ENCODE measurements around the gene COQ10B. TPM values are rescaled to one million over a fixed set of nuclear protein-coding genes. Genes with fewer than 3 reads are reported as not detected.

COQ10B gene
- total and polyA plus RNA-seq, 4 donors, result 12.0 to 22.1 (median 16.5) TPM

DNA sequence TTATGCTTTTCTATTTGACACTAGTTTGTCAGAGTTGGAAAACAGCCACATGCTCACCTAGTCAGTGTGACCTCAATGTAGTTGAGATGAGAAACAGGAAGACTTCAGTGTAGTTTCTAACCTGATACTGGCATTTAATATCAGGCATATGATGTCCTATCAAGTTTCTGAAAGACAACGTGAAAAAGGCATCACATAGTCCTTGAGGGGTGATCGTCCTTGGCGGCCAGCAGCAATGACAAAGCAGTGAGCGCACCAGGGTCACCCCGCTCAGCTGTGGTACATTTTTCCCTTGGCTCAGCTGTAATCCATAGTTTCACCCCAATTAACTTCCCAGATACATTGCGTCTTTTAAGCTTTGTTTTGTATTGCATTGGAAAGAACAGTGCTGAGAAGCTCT lies 51.2 kb downstream of the COQ10B start (continued):
- TF ChIP-seq TAF1 (conservative IDR thresholded peaks at IDR 0.05) (no peak), GABPA (IDR thresholded peaks at IDR 0.05 in 1 of 2, conservative IDR thresholded peaks at IDR 0.05 in 1 of 2) (no peak), RXRA (IDR thresholded peaks at IDR 0.05) (no peak)
- TF ChIP-seq, protein P1, sequence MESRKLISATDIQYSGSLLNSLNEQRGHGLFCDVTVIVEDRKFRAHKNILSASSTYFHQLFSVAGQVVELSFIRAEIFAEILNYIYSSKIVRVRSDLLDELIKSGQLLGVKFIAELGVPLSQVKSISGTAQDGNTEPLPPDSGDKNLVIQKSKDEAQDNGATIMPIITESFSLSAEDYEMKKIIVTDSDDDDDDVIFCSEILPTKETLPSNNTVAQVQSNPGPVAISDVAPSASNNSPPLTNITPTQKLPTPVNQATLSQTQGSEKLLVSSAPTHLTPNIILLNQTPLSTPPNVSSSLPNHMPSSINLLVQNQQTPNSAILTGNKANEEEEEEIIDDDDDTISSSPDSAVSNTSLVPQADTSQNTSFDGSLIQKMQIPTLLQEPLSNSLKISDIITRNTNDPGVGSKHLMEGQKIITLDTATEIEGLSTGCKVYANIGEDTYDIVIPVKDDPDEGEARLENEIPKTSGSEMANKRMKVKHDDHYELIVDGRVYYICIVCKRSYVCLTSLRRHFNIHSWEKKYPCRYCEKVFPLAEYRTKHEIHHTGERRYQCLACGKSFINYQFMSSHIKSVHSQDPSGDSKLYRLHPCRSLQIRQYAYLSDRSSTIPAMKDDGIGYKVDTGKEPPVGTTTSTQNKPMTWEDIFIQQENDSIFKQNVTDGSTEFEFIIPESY (IDR thresholded peaks at IDR 0.05), result no peak

DNA sequence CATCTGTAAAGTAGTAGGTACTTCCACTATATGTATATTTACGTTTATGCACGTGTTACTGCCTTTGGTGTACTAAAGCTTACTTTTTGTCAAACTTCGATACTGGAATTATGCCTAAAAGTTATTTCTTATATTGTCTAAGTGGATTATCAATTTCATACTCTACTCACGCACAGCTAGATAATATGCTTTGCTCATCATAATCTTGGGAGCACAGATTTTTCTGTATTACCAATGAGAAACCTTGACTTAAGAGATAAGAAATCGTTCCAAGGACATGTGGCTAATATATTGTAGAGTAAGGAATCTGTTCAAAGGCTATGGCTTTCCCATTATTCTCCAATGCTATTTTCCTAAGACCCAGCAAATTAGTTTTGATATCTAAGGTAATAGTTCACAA lies 53.3 kb downstream of the COQ10B start:
- Histone ChIP-seq H3K27me3 (ENCODE audit: control insufficient read depth in 4 of 4, insufficient read depth in 4 of 4, low read length in 3 of 4) (no peaks in the 10 kb centered on the region), H3K4me1 (ENCODE audit: control insufficient read depth in 4 of 4, insufficient read depth in 4 of 4, low read length in 3 of 4) (peaks cover 0 to 3% (median under 1%) of the 10 kb centered on the region in 4 donors), H3K36me3 (ENCODE audit: control insufficient read depth in 4 of 4, insufficient read depth in 3 of 4, low read depth in 1 of 4, low read length in 3 of 4) (peaks cover 0 to 14% (median 7%) of the 10 kb centered on the region in 4 donors), H3K9me3 (ENCODE audit: control insufficient read depth in 4 of 4, low read length in 3 of 4) (no peaks in the 10 kb centered on the region), H3K27ac (ENCODE audit: low read depth in 1 of 2, low read length in 2 of 2) (no peak overlapping the region), H3K9ac (ENCODE audit: low read depth in 1 of 2, low read length in 2 of 2) (no peak overlapping the region), H3K4me3 (ENCODE audit: low read depth in 1 of 3, low read length in 3 of 3) (no peak overlapping the region)
- DNase-seq (ENCODE audit: low spot score), result no peak
- 94% methylated on average over 5 of the region's 5 CpGs for WGBS
- TF ChIP-seq JUND (IDR thresholded peaks at IDR 0.05) (no peak), HNF4G (IDR thresholded peaks at IDR 0.05) (no peak)

DNA sequence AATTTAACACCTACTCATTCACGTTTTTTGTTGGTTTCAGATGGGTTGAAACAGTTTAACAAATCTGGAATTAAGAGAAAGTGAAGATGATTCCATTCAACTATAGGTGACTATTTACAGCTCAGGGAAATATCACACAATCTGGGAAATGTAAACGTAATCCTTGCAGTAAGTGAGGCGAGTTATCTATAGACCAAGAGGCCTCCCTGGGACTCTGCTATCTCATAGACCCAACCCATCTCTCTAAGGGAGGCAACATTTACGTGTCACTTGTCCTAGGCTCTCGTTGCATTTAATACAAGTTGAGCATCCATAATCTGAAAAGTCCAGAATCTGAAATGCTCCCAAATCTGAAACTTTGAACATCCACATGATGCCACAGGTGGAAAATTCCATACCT lies 60.6 kb downstream of the COQ10B start:
- H3K4me3 ChIP-seq (ENCODE audit: low read depth in 1 of 3, low read length in 3 of 3), result no peak overlapping the region
- H3K9ac ChIP-seq (ENCODE audit: low read depth in 1 of 2, low read length in 2 of 2), result no peak overlapping the region
- no peaks in the 10 kb centered on the region for H3K36me3 ChIP-seq (ENCODE audit: control insufficient read depth in 4 of 4, insufficient read depth in 3 of 4, low read depth in 1 of 4, low read length in 3 of 4)
- H3K27me3 ChIP-seq (ENCODE audit: control insufficient read depth in 4 of 4, insufficient read depth in 4 of 4, low read length in 3 of 4), result no peaks in the 10 kb centered on the region
- no peak overlapping the region for H3K27ac ChIP-seq (ENCODE audit: low read depth in 1 of 2, low read length in 2 of 2)
- 96% methylated on average over 5 of the region's 5 CpGs for WGBS
- DNase-seq (ENCODE audit: low spot score), result no peak
- no peak for TF ChIP-seq FOXA1 (IDR thresholded peaks at IDR 0.05)
- TF ChIP-seq TAF1 (conservative IDR thresholded peaks at IDR 0.05), result no peak
- TF ChIP-seq, protein P2, sequence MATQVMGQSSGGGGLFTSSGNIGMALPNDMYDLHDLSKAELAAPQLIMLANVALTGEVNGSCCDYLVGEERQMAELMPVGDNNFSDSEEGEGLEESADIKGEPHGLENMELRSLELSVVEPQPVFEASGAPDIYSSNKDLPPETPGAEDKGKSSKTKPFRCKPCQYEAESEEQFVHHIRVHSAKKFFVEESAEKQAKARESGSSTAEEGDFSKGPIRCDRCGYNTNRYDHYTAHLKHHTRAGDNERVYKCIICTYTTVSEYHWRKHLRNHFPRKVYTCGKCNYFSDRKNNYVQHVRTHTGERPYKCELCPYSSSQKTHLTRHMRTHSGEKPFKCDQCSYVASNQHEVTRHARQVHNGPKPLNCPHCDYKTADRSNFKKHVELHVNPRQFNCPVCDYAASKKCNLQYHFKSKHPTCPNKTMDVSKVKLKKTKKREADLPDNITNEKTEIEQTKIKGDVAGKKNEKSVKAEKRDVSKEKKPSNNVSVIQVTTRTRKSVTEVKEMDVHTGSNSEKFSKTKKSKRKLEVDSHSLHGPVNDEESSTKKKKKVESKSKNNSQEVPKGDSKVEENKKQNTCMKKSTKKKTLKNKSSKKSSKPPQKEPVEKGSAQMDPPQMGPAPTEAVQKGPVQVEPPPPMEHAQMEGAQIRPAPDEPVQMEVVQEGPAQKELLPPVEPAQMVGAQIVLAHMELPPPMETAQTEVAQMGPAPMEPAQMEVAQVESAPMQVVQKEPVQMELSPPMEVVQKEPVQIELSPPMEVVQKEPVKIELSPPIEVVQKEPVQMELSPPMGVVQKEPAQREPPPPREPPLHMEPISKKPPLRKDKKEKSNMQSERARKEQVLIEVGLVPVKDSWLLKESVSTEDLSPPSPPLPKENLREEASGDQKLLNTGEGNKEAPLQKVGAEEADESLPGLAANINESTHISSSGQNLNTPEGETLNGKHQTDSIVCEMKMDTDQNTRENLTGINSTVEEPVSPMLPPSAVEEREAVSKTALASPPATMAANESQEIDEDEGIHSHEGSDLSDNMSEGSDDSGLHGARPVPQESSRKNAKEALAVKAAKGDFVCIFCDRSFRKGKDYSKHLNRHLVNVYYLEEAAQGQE (IDR thresholded peaks at IDR 0.05), result no peak
- no peak for TF ChIP-seq HNF4A (conservative IDR thresholded peaks at IDR 0.05)
- TF ChIP-seq, protein P3, sequence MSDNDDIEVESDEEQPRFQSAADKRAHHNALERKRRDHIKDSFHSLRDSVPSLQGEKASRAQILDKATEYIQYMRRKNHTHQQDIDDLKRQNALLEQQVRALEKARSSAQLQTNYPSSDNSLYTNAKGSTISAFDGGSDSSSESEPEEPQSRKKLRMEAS (IDR thresholded peaks at IDR 0.05), result no peak
- TF ChIP-seq EGR1 (IDR thresholded peaks at IDR 0.05; ENCODE audit: low read depth in 2 of 2), result no peak
- H3K9me3 ChIP-seq (ENCODE audit: control insufficient read depth in 4 of 4, low read length in 3 of 4), result no peaks in the 10 kb centered on the region
- peaks cover 0 to 12% (median 6%) of the 10 kb centered on the region in 4 donors for H3K4me1 ChIP-seq (ENCODE audit: control insufficient read depth in 4 of 4, insufficient read depth in 4 of 4, low read length in 3 of 4)
